Pulmonary artery endothelial cell (primary cell): ENCODE measurements around the gene TAMALIN. TPM values are rescaled to one million over a fixed set of nuclear protein-coding genes. Genes with fewer than 3 reads are reported as not detected.
A peak's percentile ranks its signal among the peaks of the same experiment; 100 is the strongest.

ENCODE experiments used
- DNase-seq: peaks from one replicate; pipeline ENCODE4 v3.0.0-alpha.2; 2011; ENCODE audit warnings: low read depth, low spot score
- total RNA-seq: library from RNA; depleted of rRNA; stranded (reverse); fragments of >200 nt; gene quantifications from 2 replicates; pipeline ENCODE4 v1.2.3, GENCODE V29; 2014

TAMALIN gene
- total RNA-seq, 1 donor from 2014 or later = 42.7 TPM

GRCh38 chr12:52035926-52036325 is 29.2 kb downstream of the TAMALIN start:
- DNase-seq = no peak

DNA sequence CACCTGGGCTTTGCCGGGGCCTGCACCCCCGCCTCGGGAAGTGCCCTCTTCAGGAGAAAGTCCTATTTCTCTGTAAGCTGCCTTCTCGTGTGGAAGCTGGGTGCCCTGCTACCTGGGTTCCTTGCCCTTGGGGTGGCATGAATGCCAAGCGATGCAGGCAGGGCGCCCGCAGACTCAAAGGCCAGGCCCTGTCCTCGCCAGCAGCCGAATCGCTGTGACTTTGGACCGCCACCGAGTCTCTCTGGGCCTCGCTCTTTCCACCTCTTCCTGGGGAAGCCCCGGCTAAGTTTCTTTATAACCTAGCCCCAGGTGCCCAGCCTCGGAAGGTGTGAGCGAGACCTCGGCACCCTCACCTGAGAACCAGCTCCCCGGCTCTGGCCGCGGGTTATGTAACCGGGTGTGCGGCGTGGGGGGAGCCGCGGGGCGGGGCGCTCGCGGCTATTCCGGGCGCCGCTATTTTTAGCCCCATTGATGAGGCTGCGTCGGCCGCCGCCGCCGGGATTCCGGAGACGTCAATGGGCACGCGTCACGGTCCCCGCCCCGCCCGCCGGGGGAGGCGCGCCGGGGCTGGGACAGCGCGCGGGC is 29.9 kb downstream of the TAMALIN start:
- no peak for DNase-seq

GRCh38 chr12:52037248-52037861 is 30.6 kb downstream of the TAMALIN start:
- DNase-seq = no peak

- no peak for DNase-seq
These were observed 31.7 kb downstream of the TAMALIN start for GRCh38 chr12:52038447-52038846.

- DNase-seq = no peak
These were observed 34.3 kb downstream of the TAMALIN start for GRCh38 chr12:52041035-52041434.

DNA sequence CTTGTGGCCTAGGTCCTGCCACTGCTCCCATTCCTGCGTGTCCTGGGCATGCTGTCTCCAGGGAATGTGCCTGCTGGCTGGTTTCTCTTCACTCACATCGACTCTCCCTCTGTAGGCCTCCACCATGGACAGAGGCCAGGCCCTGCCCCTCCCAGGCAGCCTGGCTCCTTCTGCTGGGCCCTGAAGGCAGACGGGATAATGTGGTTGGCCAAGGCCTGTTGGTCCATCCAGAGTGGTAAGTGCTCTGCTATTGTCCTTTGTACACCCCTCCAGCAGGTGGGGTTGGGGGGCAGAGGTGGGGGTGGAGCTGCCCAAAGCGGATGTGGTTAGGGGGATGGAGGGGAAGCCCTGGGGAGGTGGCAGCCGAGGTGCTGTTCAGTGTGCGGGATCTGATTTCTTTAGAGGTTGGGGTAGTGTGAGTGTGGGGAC is 35.0 kb downstream of the TAMALIN start:
- DNase-seq = no peak

DNA sequence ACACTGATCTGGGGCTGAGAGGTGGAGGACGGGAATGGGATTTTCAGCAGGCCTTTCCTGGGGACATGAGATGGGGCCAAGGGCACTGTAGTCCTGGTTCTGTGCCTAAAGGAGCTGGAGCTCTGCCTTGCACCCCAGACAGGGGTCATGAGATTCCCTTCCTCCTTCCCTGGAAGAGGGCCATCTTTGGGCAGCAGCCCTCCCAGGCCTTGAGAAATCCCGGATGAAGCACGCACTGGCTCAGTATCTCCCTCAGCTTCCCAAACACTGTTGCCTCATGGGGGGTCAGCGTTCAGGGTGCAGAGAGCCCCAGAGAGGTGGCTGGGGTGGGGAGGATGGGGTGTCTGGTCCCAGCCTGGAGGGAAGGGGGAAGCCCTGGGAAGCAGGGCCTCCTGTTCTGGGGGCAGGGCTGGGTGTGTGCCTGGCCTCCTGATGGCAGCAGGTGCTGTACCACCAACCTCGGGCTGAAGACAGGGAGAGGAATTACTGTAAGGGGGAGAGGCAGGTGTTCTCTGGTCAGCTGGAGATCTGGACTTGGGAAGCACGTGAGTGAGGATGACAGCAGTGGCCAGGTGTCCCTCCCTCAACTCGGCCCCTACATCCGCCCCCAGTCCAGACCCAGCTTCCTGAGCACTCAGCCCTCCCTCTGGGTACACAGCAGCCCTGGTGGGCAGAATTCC is 36.1 kb downstream of the TAMALIN start:
- no peak for DNase-seq

- no peak for DNase-seq
These were observed 36.9 kb downstream of the TAMALIN start for GRCh38 chr12:52043386-52044212.

- peak; percentile 53 for DNase-seq
These were observed 37.7 kb downstream of the TAMALIN start for GRCh38 chr12:52044292-52044983.

GRCh38 chr12:52045794-52046199 is 39.1 kb downstream of the TAMALIN start:
- DNase-seq = no peak

- DNase-seq = no peak
These were observed 40.1 kb downstream of the TAMALIN start for GRCh38 chr12:52046859-52047258.

GRCh38 chr12:52049286-52049685 is 42.5 kb downstream of the TAMALIN start:
- no peak for DNase-seq

- DNase-seq = no peak
These were observed 42.9 kb downstream of the TAMALIN start for GRCh38 chr12:52049688-52050087.

GRCh38 chr12:52050116-52050757 is 43.5 kb downstream of the TAMALIN start:
- no peak for DNase-seq

DNA sequence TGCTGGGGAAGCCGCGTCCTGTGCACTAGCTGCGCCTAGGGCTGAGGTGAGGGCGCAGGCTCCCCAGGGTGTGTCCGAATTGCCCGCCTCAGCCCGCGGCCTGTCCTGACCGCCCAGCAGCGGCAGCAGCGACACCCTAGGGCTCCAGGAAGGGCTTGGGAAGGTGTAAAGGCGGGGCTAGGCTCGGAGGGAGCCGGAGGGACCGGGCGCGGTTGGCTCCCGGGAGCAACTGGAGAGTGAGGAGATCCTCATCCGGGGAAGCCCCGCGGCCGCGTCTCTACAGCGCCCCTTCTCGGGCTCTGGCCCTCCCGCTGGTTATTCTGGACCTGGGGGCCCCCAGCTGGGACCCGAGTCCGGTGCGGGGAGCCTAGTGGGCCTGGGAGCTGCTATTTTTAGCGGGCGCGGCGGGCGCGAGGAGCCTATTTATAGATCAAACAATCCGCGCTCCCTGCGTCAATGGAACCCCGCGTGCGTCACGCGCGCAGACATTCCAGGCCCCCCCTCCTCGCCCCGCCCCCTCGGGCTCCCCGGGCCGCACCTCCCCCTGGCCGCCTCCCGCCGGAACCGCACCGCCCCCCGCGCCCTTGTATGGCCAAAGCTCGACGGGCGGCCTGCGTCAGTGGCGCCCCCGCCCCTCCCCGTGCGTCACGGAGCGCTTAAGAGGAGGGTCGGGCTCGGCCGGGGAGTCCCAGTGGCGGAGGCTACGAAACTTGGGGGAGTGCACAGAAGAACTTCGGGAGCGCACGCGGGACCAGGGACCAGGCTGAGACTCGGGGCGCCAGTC is 44.2 kb downstream of the TAMALIN start, which contains the start of gene NR4A1:
TSS of gene NR4A1 (plus strand) at position 685 of the 784 bp plus-strand sequence. CDS start 2,887 bp downstream, outside the sequence.
- peak; percentile 78 for DNase-seq

DNA sequence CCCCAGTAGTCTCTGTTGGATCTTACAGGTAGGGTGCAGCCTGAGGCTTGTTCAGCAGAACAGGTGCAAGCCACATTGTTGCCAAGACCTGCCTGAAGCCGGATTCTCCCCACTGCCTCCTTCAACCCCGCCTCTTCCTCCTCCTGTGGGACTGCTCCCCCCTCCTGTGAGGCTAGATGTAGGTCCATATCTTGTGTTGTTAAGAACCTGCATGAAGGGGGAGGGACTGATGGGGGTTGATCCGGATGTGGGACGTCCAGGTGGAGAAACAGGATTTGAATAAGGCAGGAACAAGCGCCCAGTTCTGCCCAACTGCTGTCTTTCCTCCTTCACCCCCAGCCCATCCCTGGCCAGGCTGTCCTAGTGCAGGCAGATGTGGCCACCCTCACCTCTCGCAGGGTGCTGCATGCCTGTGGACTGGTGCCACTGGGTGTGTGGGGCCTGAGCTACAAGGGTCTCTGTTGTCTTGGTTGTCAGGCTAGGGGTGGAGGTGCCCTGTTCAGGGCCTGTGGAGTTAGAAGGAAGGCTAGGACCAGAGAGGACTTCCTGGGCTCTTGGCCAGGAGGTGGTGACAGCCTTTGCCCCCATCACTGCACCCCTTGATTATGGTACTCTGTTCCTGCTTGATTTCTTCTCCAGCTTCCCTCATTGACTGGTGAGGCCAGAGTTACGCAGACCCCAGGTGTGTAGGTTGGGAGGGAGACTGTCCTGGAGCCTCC is 45.9 kb downstream of the TAMALIN start:
- no peak for DNase-seq

GRCh38 chr12:52053536-52054209 is 46.9 kb downstream of the TAMALIN start:
- no peak for DNase-seq

DNA sequence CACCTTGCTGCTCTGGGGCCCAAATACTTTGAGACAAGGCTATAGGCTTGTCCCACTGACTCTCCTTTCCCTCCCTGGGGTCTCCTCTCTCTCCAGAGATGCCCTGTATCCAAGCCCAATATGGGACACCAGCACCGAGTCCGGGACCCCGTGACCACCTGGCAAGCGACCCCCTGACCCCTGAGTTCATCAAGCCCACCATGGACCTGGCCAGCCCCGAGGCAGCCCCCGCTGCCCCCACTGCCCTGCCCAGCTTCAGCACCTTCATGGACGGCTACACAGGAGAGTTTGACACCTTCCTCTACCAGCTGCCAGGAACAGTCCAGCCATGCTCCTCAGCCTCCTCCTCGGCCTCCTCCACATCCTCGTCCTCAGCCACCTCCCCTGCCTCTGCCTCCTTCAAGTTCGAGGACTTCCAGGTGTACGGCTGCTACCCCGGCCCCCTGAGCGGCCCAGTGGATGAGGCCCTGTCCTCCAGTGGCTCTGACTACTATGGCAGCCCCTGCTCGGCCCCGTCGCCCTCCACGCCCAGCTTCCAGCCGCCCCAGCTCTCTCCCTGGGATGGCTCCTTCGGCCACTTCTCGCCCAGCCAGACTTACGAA is 47.6 kb downstream of the TAMALIN start:
- no peak for DNase-seq
